T-helper 1 cell treated with Interleukin-12 subunit alpha and Interleukin-12 subunit beta and Interleukin-4 antibody, amounts not matched to agents 30 ng/mL and 1 ng/mL, for 36 hours (primary cell): ENCODE data around the gene MAT1A. TPM values are rescaled to one million over a fixed set of nuclear protein-coding genes. Genes with fewer than 3 reads are reported as not detected.

Experiments
- intact Hi-C: fragments of 100-400 bp; cut with micrococcal nuclease; formaldehyde crosslinking; loops from one replicate; pipeline ENCODE4 v1.15.1; 2024
- total RNA-seq: library from RNA; stranded (reverse); gene quantifications from 2 replicates; pipeline ENCODE4 v1.2.3, GENCODE V29; 2022

MAT1A gene
- total RNA-seq, 1 donor from 2014 or later: not detected

- intact Hi-C loops: no loop called here
Observed at GRCh38 chr10:80283119-80283518, 6.3 kb downstream of the MAT1A start.

- intact Hi-C loops: no loop called here
Observed at GRCh38 chr10:80281784-80282765, 7.4 kb downstream of the MAT1A start.

GRCh38 chr10:80281292-80281691 is 8.2 kb downstream of the MAT1A start:
- intact Hi-C loops: no loop called here

GRCh38 chr10:80280071-80280800 is 9.2 kb downstream of the MAT1A start:
- intact Hi-C loops: no loop called here

GRCh38 chr10:80279146-80279545 is 10.3 kb downstream of the MAT1A start:
- intact Hi-C loops: no loop called here

DNA sequence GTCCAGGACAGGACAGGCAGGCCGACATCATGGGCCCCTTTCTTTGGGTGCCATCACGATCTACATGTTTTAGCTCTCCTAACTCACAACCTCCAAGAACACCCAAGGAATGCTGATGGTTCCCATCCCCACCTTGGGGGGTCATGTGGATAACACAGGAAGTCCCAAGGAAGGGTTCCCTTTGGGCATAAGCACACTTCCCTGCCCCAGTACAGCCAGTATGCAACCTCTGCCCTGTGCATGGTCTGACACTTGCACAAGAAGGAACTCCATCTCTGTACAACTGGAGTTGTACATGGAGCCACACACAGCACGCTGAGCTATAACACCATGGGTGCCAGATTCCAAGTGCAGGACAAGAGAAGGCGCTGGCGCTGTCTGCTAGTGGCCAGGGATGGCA is 11.0 kb downstream of the MAT1A start:
- intact Hi-C loops: no loop called here

GRCh38 chr10:80277567-80278250 is 11.7 kb downstream of the MAT1A start:
- intact Hi-C loops: no loop called here

- intact Hi-C loops: no loop called here
Observed at GRCh38 chr10:80277016-80277415, 12.4 kb downstream of the MAT1A start.

DNA sequence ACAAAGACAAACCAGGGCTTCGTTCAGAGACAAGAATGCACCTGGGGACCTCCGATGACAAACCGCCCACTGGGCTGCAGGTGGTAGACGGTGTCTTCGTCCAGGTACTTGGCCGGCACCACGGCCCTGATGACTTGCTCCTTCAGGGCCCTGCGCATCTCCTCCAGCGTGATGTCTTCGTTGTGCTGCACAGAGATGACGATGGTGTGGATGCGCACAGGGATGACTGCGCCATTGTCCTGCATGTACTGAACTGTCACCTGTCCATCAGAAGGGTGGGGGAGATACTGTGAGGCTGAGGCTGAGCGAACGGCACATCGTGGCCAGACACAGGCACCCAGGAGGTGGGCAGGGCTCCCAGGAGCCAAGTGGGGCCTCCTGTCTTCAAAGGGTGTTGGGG is 13.1 kb downstream of the MAT1A start:
- intact Hi-C loops: no loop called here

DNA sequence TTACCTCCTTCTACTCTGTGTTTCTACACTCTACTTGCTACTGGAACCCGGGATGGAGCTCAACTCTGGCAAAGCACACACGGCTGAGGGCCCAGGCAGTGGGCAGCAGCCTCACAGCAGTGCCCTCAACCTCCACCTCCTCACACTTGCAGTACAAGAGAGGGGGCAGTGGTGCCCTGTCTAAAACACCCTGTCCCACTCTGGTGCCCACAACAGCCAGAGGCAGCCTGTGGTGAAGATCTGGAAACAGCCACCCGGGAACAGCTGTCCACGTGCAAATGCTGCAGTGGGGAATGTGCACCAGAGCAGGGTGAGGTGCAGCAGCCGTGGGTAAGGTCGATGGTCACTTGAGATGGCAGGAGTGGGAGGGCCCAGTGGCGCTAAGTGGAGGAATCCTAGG is 13.7 kb downstream of the MAT1A start:
- intact Hi-C loops: no loop called here

DNA sequence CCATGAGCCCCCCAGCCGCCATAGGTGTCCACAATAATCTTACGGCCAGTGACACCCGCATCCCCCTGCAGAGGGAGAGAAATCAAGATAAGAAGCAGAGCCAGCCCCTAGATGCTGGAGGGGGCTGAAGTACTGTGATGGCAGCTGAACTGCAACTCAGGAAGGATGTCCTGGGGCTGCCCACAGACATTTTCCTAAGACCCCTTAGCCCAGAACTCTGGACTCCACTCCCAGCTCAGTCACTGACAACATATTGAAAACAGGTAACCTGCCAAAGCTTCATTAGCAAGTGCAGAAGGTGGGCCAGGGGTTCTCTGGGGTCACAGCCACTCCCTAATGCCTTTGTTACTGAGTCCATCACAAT is 14.3 kb downstream of the MAT1A start:
- intact Hi-C loops: no loop called here

- intact Hi-C loops: no loop called here
Observed at GRCh38 chr10:80274396-80275134, 14.9 kb downstream of the MAT1A start.

- intact Hi-C loops: no loop called here
Observed at GRCh38 chr10:80273523-80274170, 15.8 kb downstream of the MAT1A start.

DNA sequence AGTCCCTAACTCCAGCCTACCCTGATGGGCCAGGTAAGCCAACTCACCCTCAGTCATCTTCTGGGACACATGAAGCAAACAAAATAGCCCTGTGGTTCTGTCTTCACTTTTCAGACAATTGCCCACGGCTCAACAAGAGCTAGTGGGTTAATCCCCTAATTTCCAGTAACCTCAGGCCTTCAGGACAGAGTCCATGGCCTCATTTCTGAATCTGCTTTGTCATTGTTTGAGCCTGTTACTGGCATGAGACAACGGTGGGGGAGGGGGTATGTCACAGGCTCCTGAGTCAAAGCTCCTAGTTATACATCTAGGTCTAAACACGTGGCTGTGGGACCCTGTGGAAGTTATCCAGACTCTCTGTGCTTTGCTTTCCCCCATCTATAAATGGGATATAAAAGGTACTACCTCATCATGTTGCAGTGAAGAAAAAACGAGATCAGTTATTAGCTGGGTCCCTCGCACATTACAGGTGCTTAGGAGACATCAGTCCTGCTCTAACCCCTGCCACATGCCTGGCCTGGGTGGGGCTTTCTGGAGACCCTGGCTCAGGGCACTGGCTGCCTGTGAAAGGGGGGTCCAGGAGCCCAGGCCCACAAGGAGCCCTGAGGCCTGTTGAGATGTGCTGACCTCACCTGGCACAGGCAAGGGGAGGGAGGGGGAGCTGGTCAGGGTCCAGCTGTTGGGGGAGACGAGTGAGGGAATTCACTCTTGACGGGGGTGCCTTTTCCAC is 16.5 kb downstream of the MAT1A start:
- intact Hi-C loops: no loop called here

GRCh38 chr10:80271416-80271815 is 18.0 kb downstream of the MAT1A start:
- intact Hi-C loops: no loop called here

DNA sequence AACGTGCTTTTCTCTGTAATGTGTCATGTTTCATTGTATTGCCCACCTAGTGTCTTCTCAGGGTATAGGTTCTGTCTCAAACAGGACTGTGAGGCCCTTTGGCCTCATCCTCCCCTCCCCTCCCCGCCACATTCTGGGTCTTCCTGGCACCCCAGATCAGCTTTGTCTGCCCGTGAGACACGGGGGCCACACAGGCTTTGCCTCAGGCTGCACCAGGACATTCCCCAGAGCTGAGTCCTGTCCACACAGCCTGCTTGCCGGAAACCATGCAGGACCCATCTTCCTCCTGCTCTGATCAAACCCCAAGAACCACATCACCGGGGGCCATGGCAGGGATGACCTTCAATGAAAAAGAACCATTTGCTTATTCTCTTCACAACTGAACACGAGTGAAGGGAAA is 18.6 kb downstream of the MAT1A start:
- intact Hi-C loops: no loop called here

DNA sequence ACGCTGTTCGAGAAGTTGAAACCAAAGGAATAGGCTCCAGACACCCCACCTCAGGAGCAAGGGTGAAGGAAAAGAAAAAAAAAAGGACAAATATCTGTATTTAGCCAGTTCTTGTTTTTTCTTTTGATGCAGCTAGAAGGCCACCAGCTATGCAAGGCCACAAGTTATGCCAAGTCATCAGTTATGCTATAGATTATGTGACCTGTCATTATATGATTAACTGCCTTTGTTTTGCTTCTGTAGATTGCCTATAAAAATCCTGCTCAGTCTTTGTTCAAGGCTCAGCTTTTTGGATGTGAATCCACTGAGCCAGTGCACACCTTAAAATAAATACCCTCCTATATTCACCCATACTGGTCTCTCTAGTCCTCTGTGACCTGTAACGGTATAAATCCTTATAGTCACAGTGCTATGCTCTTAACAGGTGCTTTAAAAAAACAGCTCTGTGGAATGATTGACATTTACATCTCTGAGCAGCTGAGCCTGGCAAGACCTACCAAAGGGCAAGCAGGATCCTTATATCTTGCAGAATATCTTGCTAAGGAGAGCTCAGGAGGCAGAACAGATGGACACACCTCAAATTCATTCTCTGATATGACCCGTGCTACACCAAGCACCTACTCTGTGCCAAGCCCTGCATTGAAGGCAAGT is 20.4 kb downstream of the MAT1A start:
- intact Hi-C loops: no loop called here

GRCh38 chr10:80268266-80268665 is 21.2 kb downstream of the MAT1A start:
- intact Hi-C loops: no loop called here

GRCh38 chr10:80266513-80266863 is 23.0 kb downstream of the MAT1A start:
- intact Hi-C loops: no loop called here
